Keratinocyte (primary cell): ENCODE results near the gene KRT79. TPM values are rescaled to one million over a fixed set of nuclear protein-coding genes. Genes with fewer than 3 reads are reported as not detected.

Experiments used
- DNase-seq: peaks from one replicate; pipeline ENCODE4 v3.0.0-alpha.2; 2011; ENCODE audit warnings: low read depth, missing footprints, low spot score
- FAIRE-seq: peaks from 2 replicates; lab custom pipeline; 2011; peaks lifted over from hg19 to GRCh38; lab: Jason Lieb, UNC
- H2AFZ ChIP-seq: 2 replicates; pipeline ENCODE4 v1.6.0; 2012; ENCODE audit warnings: low read length, control low read depth, inconsistent platforms; ENCODE audit not compliant: control insufficient read depth
- H3K27ac ChIP-seq: 2 replicates; pipeline ENCODE4 v1.5.1; 2011; ENCODE audit warnings: low read length; ENCODE audit not compliant: control insufficient read depth, insufficient read depth
- H3K27me3 ChIP-seq: 3 replicates; pipeline ENCODE4 v1.6.0; 2011; ENCODE audit warnings: low read length; ENCODE audit not compliant: control insufficient read depth, insufficient read depth; ENCODE audit errors: extremely low read depth
- H3K36me3 ChIP-seq, 2 experiments: 2 replicates in 1 of 2; 3 replicates in 1 of 2; pipeline ENCODE4 v1.5.1; 2011; ENCODE audit warnings: low read length in 2 of 2, mild to moderate bottlenecking in 1 of 2; ENCODE audit not compliant: control insufficient read depth in 2 of 2, insufficient read depth in 2 of 2; ENCODE audit errors: extremely low read depth in 1 of 2
- H3K4me1 ChIP-seq: 3 replicates; pipeline ENCODE4 v1.5.1; 2011; ENCODE audit warnings: low read length; ENCODE audit not compliant: control insufficient read depth, insufficient read depth; ENCODE audit errors: extremely low read depth
- H3K4me2 ChIP-seq: 3 replicates; pipeline ENCODE4 v1.6.0; 2011; ENCODE audit warnings: low read depth, low read length; ENCODE audit not compliant: control insufficient read depth, insufficient read depth; ENCODE audit errors: extremely low read depth
- H3K4me3 ChIP-seq, 3 experiments: fragments of 200-600 bp in 1 of 3; sonication (generic) in 1 of 3; 2 replicates in 2 of 3; 3 replicates in 1 of 3; pipeline ENCODE4 v1.5.1; 2011 to 2016; ENCODE audit warnings: low read length in 3 of 3, mild to moderate bottlenecking in 3 of 3, control low read depth in 2 of 3, inconsistent platforms in 1 of 3, low read depth in 1 of 3, mixed read lengths in 1 of 3, mixed run types in 1 of 3, moderate library complexity in 1 of 3; ENCODE audit not compliant: control insufficient read depth in 2 of 3, insufficient read depth in 2 of 3; ENCODE audit errors: extremely low read depth in 1 of 3
- H3K79me2 ChIP-seq: 2 replicates; pipeline ENCODE4 v1.6.0; 2012; ENCODE audit warnings: low read length; ENCODE audit not compliant: control insufficient read depth, insufficient read depth
- H3K9ac ChIP-seq: 3 replicates; pipeline ENCODE4 v1.6.0; 2011; ENCODE audit warnings: low read length; ENCODE audit not compliant: control insufficient read depth, insufficient read depth; ENCODE audit errors: extremely low read depth
- H3K9me1 ChIP-seq: 3 replicates; pipeline ENCODE4 v1.6.0; 2011; ENCODE audit warnings: low read length; ENCODE audit not compliant: control insufficient read depth, insufficient read depth; ENCODE audit errors: extremely low read depth
- H3K9me3 ChIP-seq: 2 replicates; pipeline ENCODE4 v1.5.1; 2012; ENCODE audit warnings: low read depth, low read length; ENCODE audit not compliant: control insufficient read depth
- H4K20me1 ChIP-seq: 3 replicates; pipeline ENCODE4 v1.6.0; 2011; ENCODE audit warnings: low read length; ENCODE audit not compliant: control insufficient read depth, insufficient read depth; ENCODE audit errors: extremely low read depth
- EZH2 ChIP-seq: IDR thresholded peaks from one replicate; pipeline ENCODE4 v1.6.1; 2012; ENCODE audit warnings: inconsistent platforms, mild to moderate bottlenecking, low read length, moderate library complexity
- dilution Hi-C: fragments of 300-500 bp; cut with MboI; formaldehyde crosslinking; loops from one replicate; pipeline ENCODE4 v1.7.0; 2020; ENCODE audit warnings: low sequenced_read_pairs; ENCODE audit not compliant: extremely low pct_ligation_motif_present
- polyA plus RNA-seq, 5 experiments: library from polyadenylated mRNA; depleted of rRNA in 3 of 5; stranded (reverse) in 3 of 5; stranded (forward) in 1 of 5; unstranded in 1 of 5; fragments of >200 nt; gene quantifications; 1 replicate in 1 of 5; 2 replicates in 3 of 5; 3 replicates in 1 of 5; pipeline versions ENCODE4 v1.2.1 to v1.2.3, GENCODE V29; 2011 to 2012; ENCODE audit warnings: missing spikeins in 2 of 5, low read depth in 1 of 5, low replicate concordance in 1 of 5
- TF ChIP-seq, protein P1 (sequence below), 3 experiments: IDR thresholded peaks in 1 of 3; conservative IDR thresholded peaks in 1 of 3; optimal IDR thresholded peaks in 1 of 3; 2 replicates in 2 of 3; 3 replicates in 1 of 3; pipeline versions ENCODE3 to v1.5.1; 2011; ENCODE audit warnings: low read length in 3 of 3, mild to moderate bottlenecking in 3 of 3, moderate library complexity in 2 of 3, control low read depth in 1 of 3, inconsistent platforms in 1 of 3; ENCODE audit not compliant: insufficient read depth in 2 of 3; ENCODE audit errors: extremely low read depth in 1 of 3

KRT79 gene
- polyA plus RNA-seq, 1 donor (not counting 4 experiments of a cell fraction or from before 2014, with no cell fraction given): 0.09 TPM

DNA sequence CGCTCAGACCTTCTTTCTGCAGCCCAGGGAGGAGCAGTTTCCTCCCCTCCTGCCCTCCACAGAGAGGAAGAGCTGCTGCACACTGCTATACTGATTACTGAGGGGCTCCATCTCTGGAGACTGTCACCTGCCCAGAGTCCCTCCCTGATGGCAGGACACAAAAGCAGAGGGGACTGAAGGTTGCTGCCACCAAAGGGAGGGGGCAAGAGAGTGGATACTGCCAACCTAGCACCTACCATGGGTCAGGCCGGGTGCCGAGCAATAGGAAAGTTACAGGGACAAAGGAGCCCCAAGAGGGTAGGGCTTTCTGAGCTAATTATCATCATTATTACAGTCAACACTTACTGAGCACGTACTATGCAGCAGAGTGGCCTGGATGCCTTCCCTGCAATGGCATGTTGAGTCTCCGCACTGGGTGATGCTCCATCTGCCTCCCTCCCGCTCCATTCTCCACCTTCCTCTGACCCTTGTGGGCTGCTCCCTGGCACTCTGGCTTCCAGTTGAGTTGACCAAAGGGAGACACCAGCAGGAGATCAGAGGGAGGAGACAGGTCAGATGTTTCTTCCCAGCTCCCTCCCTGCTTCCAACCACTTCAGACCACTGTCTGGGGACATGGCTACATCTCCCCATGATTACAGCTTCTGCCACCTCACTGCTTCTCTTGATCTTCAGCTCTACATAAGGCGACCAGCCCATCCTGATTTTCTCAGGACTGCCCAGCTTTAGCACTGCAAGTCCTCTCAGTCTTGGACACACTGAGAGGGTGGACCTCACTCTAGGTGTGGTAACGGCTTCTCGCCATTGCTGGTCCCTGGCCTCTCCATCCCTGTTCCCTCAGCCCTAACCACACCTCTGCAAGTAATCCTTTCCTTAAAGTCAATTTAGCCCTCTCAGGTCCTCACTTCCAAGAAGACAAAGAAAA, 2.6 kb upstream of the KRT79 start:
- Histone ChIP-seq H3K4me1 (peaks cover 17% of the 10 kb centered on the region), H3K9me1 (no peaks in the 10 kb centered on the region), H3K9me3 (no peaks in the 10 kb centered on the region), H3K27ac (no peak overlapping the region), H3K4me3 (no peak overlapping the region), H2AFZ (no peak overlapping the region), H3K36me3 (no peaks in the 10 kb centered on the region), H4K20me1 (no peaks in the 10 kb centered on the region), H3K9ac (no peak overlapping the region), H3K4me2 (no peak overlapping the region), H3K79me2 (no peaks in the 10 kb centered on the region), H3K27me3 (peaks cover 10% of the 10 kb centered on the region)
- dilution Hi-C loops: no loop called here
- FAIRE-seq: no peak
- no peak for DNase-seq
- no peak for TF ChIP-seq EZH2
- TF ChIP-seq, protein P1, sequence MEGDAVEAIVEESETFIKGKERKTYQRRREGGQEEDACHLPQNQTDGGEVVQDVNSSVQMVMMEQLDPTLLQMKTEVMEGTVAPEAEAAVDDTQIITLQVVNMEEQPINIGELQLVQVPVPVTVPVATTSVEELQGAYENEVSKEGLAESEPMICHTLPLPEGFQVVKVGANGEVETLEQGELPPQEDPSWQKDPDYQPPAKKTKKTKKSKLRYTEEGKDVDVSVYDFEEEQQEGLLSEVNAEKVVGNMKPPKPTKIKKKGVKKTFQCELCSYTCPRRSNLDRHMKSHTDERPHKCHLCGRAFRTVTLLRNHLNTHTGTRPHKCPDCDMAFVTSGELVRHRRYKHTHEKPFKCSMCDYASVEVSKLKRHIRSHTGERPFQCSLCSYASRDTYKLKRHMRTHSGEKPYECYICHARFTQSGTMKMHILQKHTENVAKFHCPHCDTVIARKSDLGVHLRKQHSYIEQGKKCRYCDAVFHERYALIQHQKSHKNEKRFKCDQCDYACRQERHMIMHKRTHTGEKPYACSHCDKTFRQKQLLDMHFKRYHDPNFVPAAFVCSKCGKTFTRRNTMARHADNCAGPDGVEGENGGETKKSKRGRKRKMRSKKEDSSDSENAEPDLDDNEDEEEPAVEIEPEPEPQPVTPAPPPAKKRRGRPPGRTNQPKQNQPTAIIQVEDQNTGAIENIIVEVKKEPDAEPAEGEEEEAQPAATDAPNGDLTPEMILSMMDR (optimal IDR thresholded peaks at IDR 0.05 in 1 of 3, IDR thresholded peaks at IDR 0.05 in 1 of 3, conservative IDR thresholded peaks at IDR 0.05 in 1 of 3; ENCODE audit: extremely low read depth in 1 of 3, insufficient read depth in 2 of 3, low read length in 3 of 3): no peak

DNA sequence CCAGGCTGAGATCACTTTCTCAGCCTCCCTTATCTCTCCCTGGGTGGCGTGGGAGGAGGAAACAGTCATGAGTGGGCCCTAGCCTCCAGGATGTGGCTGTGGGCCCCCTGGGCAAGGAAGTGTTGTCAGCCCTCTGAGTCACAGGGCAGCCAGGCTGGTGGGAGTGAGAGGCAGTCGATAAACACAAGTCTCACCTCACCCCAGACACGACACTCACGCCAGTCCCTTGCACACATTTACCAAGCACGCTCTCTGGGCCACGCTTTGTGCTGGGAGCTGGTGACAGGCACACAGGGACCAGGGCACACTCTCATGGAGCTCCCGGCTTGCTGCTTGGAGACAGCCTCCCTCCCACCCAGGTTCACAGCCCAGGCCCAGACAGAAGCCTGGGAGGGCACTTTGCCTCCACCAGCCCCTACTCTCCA, 1.9 kb upstream of the KRT79 start:
- FAIRE-seq: no peak
- Histone ChIP-seq H3K9me1 (no peaks in the 10 kb centered on the region), H4K20me1 (no peaks in the 10 kb centered on the region), H3K9me3 (no peaks in the 10 kb centered on the region), H3K4me3 (no peak overlapping the region), H3K27ac (no peak overlapping the region), H2AFZ (no peak overlapping the region), H3K27me3 (peaks cover 10% of the 10 kb centered on the region), H3K4me2 (no peak overlapping the region), H3K4me1 (peaks cover 17% of the 10 kb centered on the region), H3K9ac (no peak overlapping the region), H3K79me2 (no peaks in the 10 kb centered on the region), H3K36me3 (no peaks in the 10 kb centered on the region)
- dilution Hi-C loops: no loop called here
- TF ChIP-seq, protein P1 (optimal IDR thresholded peaks at IDR 0.05 in 1 of 3, IDR thresholded peaks at IDR 0.05 in 1 of 3, conservative IDR thresholded peaks at IDR 0.05 in 1 of 3; ENCODE audit: extremely low read depth in 1 of 3, insufficient read depth in 2 of 3, low read length in 3 of 3): no peak
- no peak for TF ChIP-seq EZH2
- no peak for DNase-seq
